OCI-LY1 (cell line): ENCODE results near the gene CUBN.

ENCODE experiments used
- H2AFZ ChIP-seq: fragments of 200-600 bp; sonication (generic), shearing (Covaris generic); 2 replicates; pipeline ENCODE4 v1.6.0; 2014; ENCODE audit warnings: antibody characterized with exemption, mild to moderate bottlenecking, low read length
- H3F3A ChIP-seq: fragments of 200-600 bp; sonication (generic), shearing (Covaris generic); 2 replicates; pipeline ENCODE4 v1.6.0; 2014; ENCODE audit warnings: mild to moderate bottlenecking, antibody characterized with exemption, low read length, moderate library complexity; ENCODE audit not compliant: insufficient read depth
- H3K27ac ChIP-seq: fragments of 200-600 bp; sonication (generic); 2 replicates; pipeline ENCODE4 v1.5.1; 2014; ENCODE audit warnings: low read length, mixed run types, mild to moderate bottlenecking, low read depth; ENCODE audit not compliant: poor library complexity, severe bottlenecking
- H3K27me3 ChIP-seq: fragments of 200-600 bp; sonication (generic); 2 replicates; pipeline ENCODE4 v1.6.0; 2014; ENCODE audit warnings: antibody characterized with exemption, mild to moderate bottlenecking, low read length, moderate library complexity; ENCODE audit not compliant: insufficient read depth
- H3K36me3 ChIP-seq: fragments of 200-600 bp; sonication (generic); 2 replicates; pipeline ENCODE4 v1.6.1; 2014; ENCODE audit warnings: mild to moderate bottlenecking, antibody characterized with exemption, low read length, moderate library complexity, mixed read lengths; ENCODE audit not compliant: insufficient read depth
- H3K4me1 ChIP-seq: fragments of 200-600 bp; sonication (generic); 2 replicates; pipeline ENCODE4 v1.5.1; 2014; ENCODE audit warnings: mild to moderate bottlenecking, low read length, moderate library complexity; ENCODE audit not compliant: insufficient read depth, severe bottlenecking
- H3K4me2 ChIP-seq: fragments of 200-600 bp; sonication (generic), shearing (Covaris generic); 2 replicates; pipeline ENCODE4 v1.6.1; 2014; ENCODE audit warnings: low read length
- H3K4me3 ChIP-seq: fragments of 200-600 bp; sonication (generic); 2 replicates; pipeline ENCODE4 v1.5.1; 2014; ENCODE audit warnings: low read length, low read depth, mild to moderate bottlenecking, mixed read lengths; ENCODE audit not compliant: poor library complexity, severe bottlenecking
- H3K79me2 ChIP-seq: fragments of 200-600 bp; shearing (Covaris generic); 2 replicates; pipeline ENCODE4 v1.6.1; 2016; ENCODE audit warnings: mixed run types, low read length, mixed read lengths; ENCODE audit not compliant: insufficient read depth
- H3K9ac ChIP-seq: fragments of 200-600 bp; sonication (generic), shearing (Covaris generic); 2 replicates; pipeline ENCODE4 v1.6.1; 2014; ENCODE audit warnings: mild to moderate bottlenecking, low read length, mixed read lengths
- H3K9me2 ChIP-seq: fragments of 200-600 bp; sonication (generic), shearing (Covaris generic); 2 replicates; pipeline ENCODE4 v1.6.1; 2014; ENCODE audit warnings: low read depth, mild to moderate bottlenecking, low read length, mixed read lengths
- H3K9me3 ChIP-seq: fragments of 200-600 bp; shearing (Covaris generic); 2 replicates; pipeline ENCODE4 v1.6.1; 2014; ENCODE audit warnings: low read length, mixed read lengths
- H4K20me1 ChIP-seq: fragments of 200-600 bp; sonication (generic), shearing (Covaris generic); 2 replicates; pipeline ENCODE4 v1.6.0; 2016; ENCODE audit warnings: mild to moderate bottlenecking, low read length; ENCODE audit not compliant: insufficient read depth
- EZH2 ChIP-seq: fragments of 200-600 bp; sonication (generic), shearing (Covaris generic); IDR thresholded peaks from 2 replicates; pipeline ENCODE4 v1.8.0; 2017; ENCODE audit warnings: borderline replicate concordance, mixed run types, mild to moderate bottlenecking, antibody characterized with exemption, low read length, moderate library complexity, mixed read lengths
- TF ChIP-seq, protein P1 (sequence below): fragments of 200-600 bp; sonication (generic), shearing (Covaris generic); IDR thresholded peaks from 2 replicates; pipeline ENCODE4 v1.5.1; 2017; ENCODE audit warnings: mild to moderate bottlenecking, antibody characterized with exemption, low read length, moderate library complexity, mixed read lengths

CUBN gene

DNA sequence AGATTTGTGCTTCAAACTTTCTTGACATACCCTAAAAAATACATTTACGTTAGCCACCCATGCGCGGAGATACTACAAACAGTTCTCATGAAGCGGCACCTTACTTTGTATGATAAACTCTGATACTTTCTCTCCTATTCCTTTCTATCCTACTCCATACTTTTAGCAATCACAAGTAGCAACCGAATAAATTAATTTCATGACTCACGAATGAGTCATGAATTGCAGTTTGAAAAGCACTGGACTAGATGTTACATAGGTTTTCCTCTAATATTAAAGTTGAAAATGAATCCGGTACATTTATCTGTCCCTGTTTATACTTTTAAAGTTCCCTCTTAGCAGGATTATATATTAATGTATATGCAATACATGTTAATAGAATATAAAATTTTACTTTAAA lies 67.6 kb downstream of the CUBN start:
- H3F3A ChIP-seq: no peaks in the 10 kb centered on the region
- no peak overlapping the region for H3K27ac ChIP-seq
- no peaks in the 10 kb centered on the region for H3K79me2 ChIP-seq
- no peaks in the 10 kb centered on the region for H3K9me3 ChIP-seq
- H3K4me2 ChIP-seq: no peak overlapping the region
- H4K20me1 ChIP-seq: no peaks in the 10 kb centered on the region
- H3K9ac ChIP-seq: no peak overlapping the region
- H2AFZ ChIP-seq: no peak overlapping the region
- H3K4me3 ChIP-seq: no peak overlapping the region
- no peaks in the 10 kb centered on the region for H3K27me3 ChIP-seq
- no peak for TF ChIP-seq EZH2
- TF ChIP-seq, protein P1, sequence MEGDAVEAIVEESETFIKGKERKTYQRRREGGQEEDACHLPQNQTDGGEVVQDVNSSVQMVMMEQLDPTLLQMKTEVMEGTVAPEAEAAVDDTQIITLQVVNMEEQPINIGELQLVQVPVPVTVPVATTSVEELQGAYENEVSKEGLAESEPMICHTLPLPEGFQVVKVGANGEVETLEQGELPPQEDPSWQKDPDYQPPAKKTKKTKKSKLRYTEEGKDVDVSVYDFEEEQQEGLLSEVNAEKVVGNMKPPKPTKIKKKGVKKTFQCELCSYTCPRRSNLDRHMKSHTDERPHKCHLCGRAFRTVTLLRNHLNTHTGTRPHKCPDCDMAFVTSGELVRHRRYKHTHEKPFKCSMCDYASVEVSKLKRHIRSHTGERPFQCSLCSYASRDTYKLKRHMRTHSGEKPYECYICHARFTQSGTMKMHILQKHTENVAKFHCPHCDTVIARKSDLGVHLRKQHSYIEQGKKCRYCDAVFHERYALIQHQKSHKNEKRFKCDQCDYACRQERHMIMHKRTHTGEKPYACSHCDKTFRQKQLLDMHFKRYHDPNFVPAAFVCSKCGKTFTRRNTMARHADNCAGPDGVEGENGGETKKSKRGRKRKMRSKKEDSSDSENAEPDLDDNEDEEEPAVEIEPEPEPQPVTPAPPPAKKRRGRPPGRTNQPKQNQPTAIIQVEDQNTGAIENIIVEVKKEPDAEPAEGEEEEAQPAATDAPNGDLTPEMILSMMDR: no peak
- no peaks in the 10 kb centered on the region for H3K9me2 ChIP-seq
- no peaks in the 10 kb centered on the region for H3K4me1 ChIP-seq
- H3K36me3 ChIP-seq: no peaks in the 10 kb centered on the region

DNA sequence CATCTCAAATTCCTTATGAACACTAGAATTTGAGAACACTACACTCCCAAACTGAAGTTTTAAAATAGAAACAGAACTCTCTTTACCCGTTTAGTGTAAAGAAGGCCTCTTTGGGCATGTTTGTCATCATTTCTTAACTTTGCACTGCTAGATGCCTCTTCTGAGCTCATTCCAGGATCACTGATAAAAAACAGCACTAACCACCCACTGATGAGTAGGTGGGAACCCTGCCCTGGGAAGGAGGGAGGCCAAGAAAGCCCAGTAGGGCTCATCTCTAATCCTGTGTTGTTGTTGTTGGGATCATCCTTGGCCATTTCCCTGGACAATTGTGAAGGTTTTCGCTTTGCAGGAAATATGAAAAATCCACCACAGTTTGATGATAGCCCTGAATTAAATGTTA lies 68.2 kb downstream of the CUBN start:
- H3K27me3 ChIP-seq: no peaks in the 10 kb centered on the region
- no peaks in the 10 kb centered on the region for H3K9me2 ChIP-seq
- no peak overlapping the region for H3K4me3 ChIP-seq
- H3K4me1 ChIP-seq: no peaks in the 10 kb centered on the region
- H2AFZ ChIP-seq: no peak overlapping the region
- no peaks in the 10 kb centered on the region for H4K20me1 ChIP-seq
- H3K9ac ChIP-seq: no peak overlapping the region
- no peak overlapping the region for H3K27ac ChIP-seq
- no peak overlapping the region for H3K4me2 ChIP-seq
- no peaks in the 10 kb centered on the region for H3K79me2 ChIP-seq
- H3K36me3 ChIP-seq: no peaks in the 10 kb centered on the region
- TF ChIP-seq, protein P1: no peak
- no peak for TF ChIP-seq EZH2
- no peaks in the 10 kb centered on the region for H3F3A ChIP-seq
- no peaks in the 10 kb centered on the region for H3K9me3 ChIP-seq

DNA sequence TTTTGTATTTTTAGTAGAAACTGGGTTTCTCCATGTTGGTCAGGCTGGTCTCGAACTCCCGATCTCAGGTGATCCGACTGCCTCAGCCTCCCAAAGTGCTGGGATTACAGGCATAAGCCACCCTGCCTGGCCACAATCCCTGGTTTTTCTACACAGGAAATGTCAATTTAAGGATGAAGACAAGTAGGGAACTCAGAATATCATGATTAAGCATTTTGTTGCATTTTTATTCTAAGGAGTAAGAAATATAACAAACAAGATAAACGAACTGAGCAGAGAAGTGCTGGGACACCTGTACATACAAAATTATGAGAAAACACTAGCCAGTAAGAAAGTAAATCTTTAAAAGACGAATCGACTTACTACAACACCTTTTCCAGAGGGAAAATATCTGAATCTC lies 69.3 kb downstream of the CUBN start:
- no peaks in the 10 kb centered on the region for H3K4me1 ChIP-seq
- no peaks in the 10 kb centered on the region for H3K79me2 ChIP-seq
- no peak overlapping the region for H3K4me3 ChIP-seq
- TF ChIP-seq EZH2: no peak
- TF ChIP-seq, protein P1: no peak
- H3K27ac ChIP-seq: no peak overlapping the region
- no peaks in the 10 kb centered on the region for H3K9me3 ChIP-seq
- no peaks in the 10 kb centered on the region for H3F3A ChIP-seq
- H3K9me2 ChIP-seq: no peaks in the 10 kb centered on the region
- no peak overlapping the region for H3K4me2 ChIP-seq
- no peak overlapping the region for H3K9ac ChIP-seq
- no peak overlapping the region for H2AFZ ChIP-seq
- H3K27me3 ChIP-seq: no peaks in the 10 kb centered on the region
- H3K36me3 ChIP-seq: no peaks in the 10 kb centered on the region
- H4K20me1 ChIP-seq: no peaks in the 10 kb centered on the region
